SIG-M5 (cell line): ENCODE measurements around the gene AAMP.
"Not testable (repeated sequence)": the region's sequence is repeated elsewhere in the genome, so short reads cannot be mapped to it uniquely, and the experiment has no call there.

Experiments used
- DNase-seq: peaks from one replicate; lab custom pipeline; 2025; lab: John Stamatoyannopoulos, UW

Gene AAMP

GRCh38 chr2:218274586-218274985 lies 4.6 kb upstream of the AAMP start:
- no peak for DNase-seq

DNA sequence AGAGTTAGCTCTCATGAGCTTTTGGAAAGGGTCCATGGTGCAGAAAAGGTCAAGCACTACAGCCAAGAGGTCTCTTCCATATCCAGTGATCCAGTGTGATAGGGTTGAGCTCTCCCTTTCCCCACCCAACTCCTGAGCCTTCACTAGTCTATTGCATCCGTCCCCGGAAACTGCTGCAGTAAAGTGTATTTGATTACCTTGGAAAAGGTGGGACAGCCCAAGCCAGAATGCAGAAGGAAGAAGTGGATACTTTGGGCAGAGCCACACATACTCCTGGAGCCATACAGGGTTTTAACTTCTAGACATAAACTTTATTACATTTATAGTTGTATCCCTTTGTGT lies 3.9 kb upstream of the AAMP start:
- DNase-seq: no peak

GRCh38 chr2:218273214-218273907 lies 3.4 kb upstream of the AAMP start:
- DNase-seq: not testable (repeated sequence)

DNA sequence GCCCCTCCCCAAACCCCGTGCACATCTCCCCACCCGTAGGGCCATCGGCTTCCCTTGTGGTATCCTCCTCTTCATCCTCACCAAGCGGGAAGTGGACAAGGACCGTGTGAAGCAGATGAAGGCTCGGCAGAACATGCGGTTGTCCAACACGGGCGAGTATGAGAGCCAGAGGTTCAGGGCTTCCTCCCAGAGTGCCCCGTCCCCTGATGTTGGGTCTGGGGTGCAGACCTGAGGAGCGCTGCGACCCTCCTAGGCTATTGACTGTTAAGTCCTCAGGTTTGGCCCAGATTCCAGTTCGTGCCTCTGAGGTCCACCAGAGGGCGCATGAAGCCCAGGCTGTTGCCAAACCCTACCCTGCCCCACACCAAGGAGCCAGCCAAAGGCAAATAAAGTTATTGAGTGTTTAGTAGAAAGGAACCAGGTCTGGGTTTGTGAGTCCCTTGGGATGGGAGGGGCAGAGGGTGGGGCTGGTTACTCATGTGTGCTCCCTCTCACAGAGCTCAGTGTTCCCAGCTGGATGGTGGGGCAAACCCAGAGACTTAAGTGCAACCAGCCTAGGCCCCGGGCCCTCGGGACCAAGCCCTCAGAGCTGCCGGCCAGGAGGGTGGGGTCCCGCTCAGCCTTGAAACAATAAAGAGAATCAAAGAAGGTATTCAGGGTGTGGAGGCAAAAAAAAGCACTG lies 2.7 kb upstream of the AAMP start:
- DNase-seq: no peak

DNA sequence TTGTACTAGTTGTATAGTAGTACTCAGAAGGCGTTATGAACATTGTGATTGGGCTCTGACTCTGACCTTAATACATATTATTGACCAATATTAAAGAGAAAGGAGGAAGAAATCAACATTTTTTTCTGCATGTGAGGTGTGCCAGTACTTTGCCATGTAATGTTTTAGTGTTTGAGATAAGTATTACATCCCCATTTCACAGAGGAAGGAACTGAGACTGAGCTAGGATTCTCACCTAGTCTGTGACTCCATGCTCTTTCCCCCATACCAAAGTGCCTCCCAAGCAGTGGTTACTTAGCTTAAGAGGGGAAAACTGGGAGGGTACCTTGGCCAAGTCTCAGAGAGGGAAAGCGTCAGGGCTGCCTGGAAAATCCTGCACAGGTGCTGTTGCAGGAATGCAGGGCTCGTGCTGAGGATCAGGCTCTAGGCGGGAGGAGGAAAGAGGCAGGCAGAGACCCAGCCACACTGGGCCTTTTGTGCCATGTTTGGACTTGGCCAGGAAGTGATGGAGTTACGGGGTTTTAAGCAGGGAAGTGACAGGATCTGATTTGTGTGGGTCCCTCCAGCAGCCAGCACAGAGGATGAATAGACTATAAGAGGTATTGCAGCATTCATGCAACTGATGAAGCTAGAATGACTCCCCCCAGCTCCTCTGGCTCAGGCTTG lies 2.1 kb upstream of the AAMP start:
- no peak for DNase-seq

DNA sequence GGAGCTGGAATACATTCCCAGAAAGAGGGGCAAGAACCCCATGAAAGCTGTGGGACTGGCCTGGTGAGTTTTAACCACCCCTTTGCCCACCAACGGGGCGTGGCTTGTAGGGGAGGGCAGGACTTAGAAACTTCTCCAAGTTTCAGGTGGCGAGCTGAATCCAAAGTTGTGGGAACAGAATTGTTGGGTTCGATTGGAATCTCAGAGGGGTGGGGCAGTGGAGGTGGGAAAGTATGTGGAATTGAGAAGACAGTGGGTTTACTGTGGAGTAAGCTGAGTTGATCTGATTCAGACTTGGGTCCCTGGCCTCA lies 1.5 kb upstream of the AAMP start:
- DNase-seq: no peak

- DNase-seq: no peak
Measured at GRCh38 chr2:218270721-218271486, 967 bp upstream of the AAMP start.

- DNase-seq: no peak
Measured at GRCh38 chr2:218267259-218267658, 2.7 kb downstream of the AAMP start.

- DNase-seq: no peak
Measured at GRCh38 chr2:218266316-218266979, 3.5 kb downstream of the AAMP start.

DNA sequence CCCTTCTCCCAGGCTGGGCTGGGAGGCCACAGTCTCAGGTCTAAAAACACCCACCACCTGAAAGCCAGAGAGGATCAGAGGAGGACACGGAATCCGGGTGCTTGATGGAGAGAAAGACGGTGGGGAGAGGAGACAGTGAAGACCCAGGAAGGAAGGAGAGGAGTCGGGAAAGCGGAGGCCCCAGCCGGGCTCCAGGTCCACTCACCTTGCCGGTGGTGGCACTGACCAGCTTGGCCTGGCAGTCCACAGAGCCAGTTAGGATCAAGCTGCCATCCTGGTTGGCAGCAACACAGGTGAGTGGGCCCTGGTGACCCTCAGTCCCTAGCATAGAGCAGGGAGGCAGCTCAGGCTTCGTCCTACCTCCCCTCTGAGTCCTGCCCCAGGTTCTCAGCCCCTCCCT lies 4.3 kb downstream of the AAMP start:
- no peak for DNase-seq

- DNase-seq: no peak
Measured at GRCh38 chr2:218264773-218265561, 5.0 kb downstream of the AAMP start.

- no peak for DNase-seq
Measured at GRCh38 chr2:218263817-218264641, 5.9 kb downstream of the AAMP start.

- no peak for DNase-seq
Measured at GRCh38 chr2:218262631-218263586, 7.0 kb downstream of the AAMP start.

DNA sequence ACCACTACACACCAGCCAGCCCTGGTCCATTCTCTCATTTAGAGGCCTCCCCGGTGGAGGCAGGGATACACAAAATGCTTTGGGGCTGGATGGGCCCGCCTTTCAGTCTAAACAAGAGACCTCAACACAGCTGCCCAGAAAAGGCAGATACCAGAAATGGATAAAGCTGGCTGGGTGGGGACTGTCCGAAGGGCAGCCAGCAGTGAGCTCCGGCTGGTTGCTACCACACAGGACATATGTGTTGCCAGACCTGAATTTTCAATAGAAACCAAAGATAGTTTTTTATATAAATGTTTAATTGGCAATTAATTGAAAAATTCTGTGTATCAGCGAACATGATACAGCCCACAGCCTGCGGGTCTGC lies 7.7 kb downstream of the AAMP start:
- no peak for DNase-seq

GRCh38 chr2:218261423-218262236 lies 8.3 kb downstream of the AAMP start:
- DNase-seq: peak; percentile 42

GRCh38 chr2:218260742-218261422 lies 9.1 kb downstream of the AAMP start, which contains the start of gene GPBAR1:
TSS of gene GPBAR1 (plus strand) at chr2:218261015. CDS start at chr2:218262725, 1,710 bp downstream.
- DNase-seq: no peak

- DNase-seq: no peak
Measured at GRCh38 chr2:218260166-218260565, 9.8 kb downstream of the AAMP start.
